Cardiac fibroblast (primary cell): ENCODE results near the gene KDM3B.
A peak's percentile ranks its signal among the peaks of the same experiment; 100 is the strongest.

Source experiments
- DNase-seq, 2 donors: peaks; one replicate each; pipeline versions ENCODE4 v3.0.0 to v3.0.0-alpha.2; 2010; ENCODE audit warnings: low read depth in 2 of 2
- H3K4me3 ChIP-seq, 2 donors: replicated peaks in 1 of 2; 1 replicate in 1 of 2; 2 replicates in 1 of 2; pipeline ENCODE4 v1.5.1; 2011; ENCODE audit warnings: low read depth in 2 of 2, low read length in 2 of 2, mild to moderate bottlenecking in 2 of 2, moderate library complexity in 1 of 2
- CTCF ChIP-seq: IDR thresholded peaks from one replicate; pipeline ENCODE4 v1.5.1; 2011; ENCODE audit warnings: low read depth, mild to moderate bottlenecking, low read length, inconsistent platforms

Gene KDM3B

GRCh38 chr5:138339091-138339456 is 13.4 kb upstream of the KDM3B start:
- peak overlapping the region; percentile 71 to 76 for H3K4me3 ChIP-seq
- peak; percentile 28 to 34 for DNase-seq
- no peak for TF ChIP-seq CTCF

GRCh38 chr5:138339464-138339863 is 13.0 kb upstream of the KDM3B start:
- H3K4me3 ChIP-seq: peak overlapping the region; percentile 71 to 76
- no peak for TF ChIP-seq CTCF

DNA sequence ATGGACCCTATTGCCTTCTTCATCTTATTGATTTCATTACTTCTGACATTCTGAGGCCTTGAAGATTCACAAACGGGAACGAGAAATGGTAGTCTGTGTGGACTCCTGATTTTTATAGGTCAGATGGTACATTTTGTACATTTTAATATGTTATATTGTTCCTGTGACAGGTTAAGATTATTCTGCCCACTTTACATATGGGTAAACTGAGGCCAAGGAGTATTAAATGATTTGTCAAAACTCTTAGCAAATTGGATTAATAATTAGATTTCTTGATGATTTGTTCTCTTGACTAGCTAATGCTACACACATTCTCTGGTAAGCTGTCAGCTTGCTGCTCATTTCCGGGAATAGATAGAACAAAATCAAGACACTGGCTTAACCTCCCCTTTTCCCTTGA is 12.5 kb upstream of the KDM3B start:
- no peak for TF ChIP-seq CTCF
- no peak for DNase-seq
- H3K4me3 ChIP-seq: peak overlapping the region in 1 of 2 donors; percentile 71

More at GRCh38 chr5:138339464-138339863, 13.0 kb upstream of the KDM3B start:
- DNase-seq: no peak

DNA sequence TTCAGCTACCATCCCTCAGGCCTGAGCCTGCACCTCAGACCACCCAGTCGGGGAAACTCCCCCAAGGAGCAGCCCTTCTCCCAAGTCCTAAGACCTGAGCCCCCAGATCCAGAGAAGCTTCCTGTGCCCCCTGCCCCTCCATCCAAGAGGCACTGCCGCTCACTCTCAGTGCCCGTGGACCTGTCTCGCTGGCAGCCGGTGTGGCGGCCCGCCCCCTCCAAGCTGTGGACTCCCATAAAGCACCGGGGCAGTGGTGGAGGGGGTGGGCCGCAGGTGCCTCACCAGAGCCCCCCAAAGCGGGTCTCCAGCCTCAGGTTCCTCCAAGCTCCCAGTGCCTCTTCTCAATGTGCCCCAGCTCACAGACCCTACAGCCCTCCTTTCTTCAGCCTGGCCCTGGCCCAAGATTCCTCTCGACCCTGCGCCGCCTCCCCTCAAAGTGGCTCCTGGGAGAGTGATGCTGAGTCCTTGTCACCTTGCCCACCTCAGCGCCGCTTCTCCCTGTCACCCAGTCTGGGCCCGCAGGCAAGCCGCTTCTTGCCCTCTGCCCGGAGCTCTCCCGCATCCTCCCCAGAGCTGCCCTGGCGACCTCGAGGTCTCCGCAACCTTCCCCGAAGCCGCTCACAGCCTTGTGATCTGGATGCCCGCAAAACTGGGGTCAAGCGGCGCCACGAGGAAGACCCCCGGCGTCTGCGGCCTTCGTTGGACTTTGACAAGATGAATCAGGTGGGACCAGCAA is 7.4 kb upstream of the KDM3B start:
- no peak for TF ChIP-seq CTCF
- H3K4me3 ChIP-seq: no peak overlapping the region
- DNase-seq: no peak

DNA sequence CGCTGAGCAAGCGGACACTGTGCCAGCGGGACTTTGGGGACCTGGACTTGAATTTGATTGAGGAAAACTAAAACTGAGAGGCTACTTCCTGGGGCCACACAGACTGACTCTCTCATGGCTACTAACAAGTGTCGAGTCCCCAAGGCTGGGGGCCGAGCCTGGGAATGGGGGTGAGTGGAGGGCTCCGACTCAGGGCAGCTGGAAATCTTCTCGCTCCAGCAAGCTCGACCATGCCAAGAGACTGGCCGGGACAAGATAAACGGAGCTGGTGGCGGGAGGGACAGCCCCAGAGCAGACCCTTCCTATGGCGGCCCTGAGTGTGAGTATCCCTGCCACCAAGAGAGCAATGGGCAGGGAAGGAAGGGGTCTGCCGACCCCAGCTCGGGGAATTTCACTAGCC is 5.6 kb upstream of the KDM3B start:
- TF ChIP-seq CTCF: no peak
- no peak for DNase-seq

DNA sequence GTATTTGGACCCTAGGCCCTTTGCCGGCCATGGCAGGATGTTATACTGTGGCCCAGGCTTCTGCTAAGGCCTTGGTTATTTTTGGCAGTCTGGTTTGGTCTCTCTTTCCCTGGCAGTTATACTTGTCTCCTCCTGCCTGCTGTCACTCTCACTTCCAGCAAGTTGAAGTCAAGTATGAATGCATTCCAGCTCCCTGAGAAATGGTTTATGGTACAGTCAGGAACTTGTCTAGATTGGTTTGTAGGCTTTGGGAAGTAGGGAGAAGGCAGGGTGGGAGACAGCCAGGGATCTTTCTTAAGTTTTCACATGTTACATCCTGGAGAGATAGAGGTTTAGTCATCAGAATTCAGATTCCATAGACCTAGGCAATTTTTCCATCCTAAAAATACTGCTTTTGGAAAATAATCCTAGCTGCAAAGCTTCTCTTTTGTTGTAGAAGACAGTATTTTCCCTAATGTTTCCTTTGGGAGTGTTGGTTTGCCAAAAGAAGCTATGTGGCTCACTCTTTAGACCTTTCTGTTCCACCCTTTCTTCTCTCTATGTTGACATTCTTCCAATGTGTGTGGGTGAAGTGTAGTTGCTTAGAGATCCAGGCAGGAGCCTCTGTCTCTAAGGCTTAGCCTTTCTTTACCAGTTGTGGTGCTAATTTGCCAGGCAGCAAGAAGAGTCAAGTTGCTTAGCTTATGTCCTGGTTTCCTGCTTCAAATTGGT is 2.5 kb upstream of the KDM3B start:
- peak; percentile 14 to 51 for DNase-seq
- TF ChIP-seq CTCF: no peak
- no peak overlapping the region for H3K4me3 ChIP-seq

More for the DNA sequence above, 5.6 kb upstream of the KDM3B start:
- no peak overlapping the region for H3K4me3 ChIP-seq
